Esophagus muscularis mucosa (tissue), 4 donors: ENCODE results near the gene RFPL4AL1.

Experiments
- CTCF ChIP-seq, 3 experiments: fragments of 200-600 bp in 2 of 3; fragments of 450-650 bp in 1 of 3; sonication (generic) in 2 of 3; IDR thresholded peaks; one replicate each; pipeline ENCODE4 v1.5.1; 2017 to 2019; ENCODE audit warnings: antibody characterized with exemption in 3 of 3, mild to moderate bottlenecking in 2 of 3, moderate library complexity in 1 of 3
- EP300 ChIP-seq: sonication (generic); formaldehyde crosslinking; IDR thresholded peaks from one replicate; pipeline ENCODE4 v1.6.1; 2017; ENCODE audit warnings: antibody characterized with exemption
- POLR2A ChIP-seq: fragments of 450-650 bp; IDR thresholded peaks from one replicate; pipeline ENCODE4 v1.6.1; 2017; ENCODE audit warnings: antibody characterized with exemption, moderate library complexity, mild to moderate bottlenecking, low read depth
- POLR2AphosphoS5 ChIP-seq, 2 donors: sonication (generic); formaldehyde crosslinking; IDR thresholded peaks; one replicate each; pipeline ENCODE4 v1.6.1; 2017; ENCODE audit warnings: antibody characterized with exemption in 2 of 2

- TF ChIP-seq CTCF (IDR thresholded peaks at IDR 0.05) = peak in 2 of 3 experiments; percentile 7 to 15
- TF ChIP-seq POLR2A = no peak
- no peak for TF ChIP-seq EP300
- no peak for TF ChIP-seq POLR2AphosphoS5 (IDR thresholded peaks at IDR 0.05)
Measured at GRCh38 chr19:55809381-55810058, 40.6 kb downstream of the RFPL4AL1 start.
